ENCODE measurements around the gene ZNF827. TPM values are rescaled to one million over a fixed set of nuclear protein-coding genes. Genes with fewer than 3 reads are reported as not detected.
"Not testable (repeated sequence)": the region's sequence is repeated elsewhere in the genome, so short reads cannot be mapped to it uniquely, and the experiment has no call there.

ZNF827 gene
- total RNA-seq, 1 donor = 16.3 TPM

DNA sequence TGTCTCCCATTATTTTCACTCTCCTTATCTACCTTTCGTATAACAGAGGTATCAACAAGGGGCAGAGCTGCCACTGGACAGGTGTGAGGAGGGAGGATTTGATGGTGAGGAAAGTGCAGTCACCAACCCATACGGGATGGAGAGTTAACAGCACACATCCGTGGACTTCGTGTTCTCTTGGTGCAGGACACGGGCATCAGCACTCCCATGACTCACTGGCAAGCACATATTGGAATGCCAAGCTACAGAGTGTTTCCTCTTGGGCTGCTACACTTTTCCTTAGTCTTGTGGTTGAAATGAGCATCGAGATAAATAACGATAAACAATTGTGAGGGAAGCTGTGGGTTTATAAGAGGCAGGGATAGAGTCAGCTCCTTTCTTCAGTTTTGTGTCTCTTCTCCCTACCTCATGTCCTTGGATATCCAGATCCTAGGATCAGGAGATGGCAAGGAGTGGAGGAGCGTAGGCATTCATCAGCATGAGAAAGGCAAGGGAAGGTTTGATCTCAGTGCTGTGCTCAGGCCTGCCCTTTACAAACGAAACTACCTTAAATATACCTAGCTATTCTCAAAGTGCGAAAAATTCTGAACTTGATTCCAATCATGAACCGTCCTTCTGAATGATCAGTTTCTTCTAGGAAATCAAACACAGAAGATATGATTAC, 96.3 kb downstream of the ZNF827 start:
- no peaks in the 10 kb centered on the region for H4K20me1 ChIP-seq (ENCODE audit: insufficient read depth, low read length)
- no peak for DNase-seq (ENCODE audit: insufficient read length, low spot score, missing footprints)
- no peaks in the 10 kb centered on the region for H3K79me2 ChIP-seq (ENCODE audit: insufficient read depth, low read length)
- peaks cover 32% of the 10 kb centered on the region for H3K4me1 ChIP-seq (ENCODE audit: insufficient read depth, low read length)
- H3K4me2 ChIP-seq (ENCODE audit: insufficient read depth, low read length) = no peak overlapping the region
- H3K27ac ChIP-seq (ENCODE audit: low read depth, low read length) = no peak overlapping the region
- H3K27me3 ChIP-seq (ENCODE audit: insufficient read depth, low read length) = no peaks in the 10 kb centered on the region
- TF ChIP-seq CTCF (IDR thresholded peaks at IDR 0.05; ENCODE audit: extremely low read depth, low read depth, low read length) = no peak
- H3K9me3 ChIP-seq (ENCODE audit: low read depth, low read length) = no peaks in the 10 kb centered on the region
- no peak overlapping the region for H3K4me3 ChIP-seq (ENCODE audit: insufficient read depth, low read length)
- peaks cover 6% of the 10 kb centered on the region for H3K36me3 ChIP-seq (ENCODE audit: insufficient read depth, low read length)
- no peak overlapping the region for H2AFZ ChIP-seq (ENCODE audit: low read length)

GRCh38 chr4:145840801-145841200, 97.8 kb downstream of the ZNF827 start:
- no peaks in the 10 kb centered on the region for H4K20me1 ChIP-seq (ENCODE audit: insufficient read depth, low read length)
- H3K36me3 ChIP-seq (ENCODE audit: insufficient read depth, low read length) = peaks cover 5% of the 10 kb centered on the region
- H3K9me3 ChIP-seq (ENCODE audit: low read depth, low read length) = no peaks in the 10 kb centered on the region
- H3K79me2 ChIP-seq (ENCODE audit: insufficient read depth, low read length) = no peaks in the 10 kb centered on the region
- DNase-seq (ENCODE audit: insufficient read length, low spot score, missing footprints) = no peak
- no peak overlapping the region for H2AFZ ChIP-seq (ENCODE audit: low read length)
- no peaks in the 10 kb centered on the region for H3K27me3 ChIP-seq (ENCODE audit: insufficient read depth, low read length)
- TF ChIP-seq CTCF (IDR thresholded peaks at IDR 0.05; ENCODE audit: extremely low read depth, low read depth, low read length) = no peak
- no peak overlapping the region for H3K27ac ChIP-seq (ENCODE audit: low read depth, low read length)
- H3K4me2 ChIP-seq (ENCODE audit: insufficient read depth, low read length) = no peak overlapping the region
- peaks cover 32% of the 10 kb centered on the region for H3K4me1 ChIP-seq (ENCODE audit: insufficient read depth, low read length)
- no peak overlapping the region for H3K4me3 ChIP-seq (ENCODE audit: insufficient read depth, low read length)

DNA sequence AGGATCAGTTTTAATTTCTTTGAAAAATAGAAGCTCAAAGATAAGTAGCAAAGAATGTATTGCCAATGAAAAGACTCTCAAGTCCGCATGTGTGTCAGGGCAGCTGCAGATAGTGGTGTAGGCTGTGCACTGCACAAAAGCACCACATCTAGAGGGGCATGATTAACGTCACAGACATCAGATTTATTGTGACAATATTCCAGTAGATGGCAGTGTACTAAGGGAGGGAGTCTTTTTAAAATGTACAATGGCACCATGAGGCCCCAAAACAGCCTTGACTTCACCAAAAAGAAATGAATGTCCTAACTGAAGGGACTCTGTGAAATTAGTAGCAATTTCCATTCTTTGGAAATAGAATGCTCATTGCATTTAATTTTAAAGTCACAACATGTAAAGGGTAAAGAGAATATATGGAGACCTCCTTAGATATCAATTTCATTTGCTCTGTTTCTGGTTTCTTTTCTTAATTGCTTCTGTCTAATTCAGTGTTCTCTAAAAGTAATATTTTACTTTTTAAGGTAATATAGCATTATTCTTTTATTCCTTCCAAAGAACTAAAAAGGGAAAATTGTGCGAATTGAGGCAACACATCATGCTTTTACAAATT, 98.4 kb downstream of the ZNF827 start:
- no peaks in the 10 kb centered on the region for H4K20me1 ChIP-seq (ENCODE audit: insufficient read depth, low read length)
- H3K36me3 ChIP-seq (ENCODE audit: insufficient read depth, low read length) = no peaks in the 10 kb centered on the region
- H3K9me3 ChIP-seq (ENCODE audit: low read depth, low read length) = no peaks in the 10 kb centered on the region
- peaks cover 32% of the 10 kb centered on the region for H3K4me1 ChIP-seq (ENCODE audit: insufficient read depth, low read length)
- H3K79me2 ChIP-seq (ENCODE audit: insufficient read depth, low read length) = no peaks in the 10 kb centered on the region
- H3K4me2 ChIP-seq (ENCODE audit: insufficient read depth, low read length) = no peak overlapping the region
- TF ChIP-seq CTCF (IDR thresholded peaks at IDR 0.05; ENCODE audit: extremely low read depth, low read depth, low read length) = peak; percentile 53
- no peak overlapping the region for H2AFZ ChIP-seq (ENCODE audit: low read length)
- DNase-seq (ENCODE audit: insufficient read length, low spot score, missing footprints) = no peak
- no peak overlapping the region for H3K4me3 ChIP-seq (ENCODE audit: insufficient read depth, low read length)
- no peak overlapping the region for H3K27ac ChIP-seq (ENCODE audit: low read depth, low read length)
- no peaks in the 10 kb centered on the region for H3K27me3 ChIP-seq (ENCODE audit: insufficient read depth, low read length)

GRCh38 chr4:145839151-145839550, 99.5 kb downstream of the ZNF827 start:
- H3K36me3 ChIP-seq (ENCODE audit: insufficient read depth, low read length) = no peaks in the 10 kb centered on the region
- peak overlapping the region; percentile 9 for H3K27ac ChIP-seq (ENCODE audit: low read depth, low read length)
- H3K4me3 ChIP-seq (ENCODE audit: insufficient read depth, low read length) = no peak overlapping the region
- peak overlapping the region; percentile 16 for H3K4me2 ChIP-seq (ENCODE audit: insufficient read depth, low read length)
- no peaks in the 10 kb centered on the region for H3K27me3 ChIP-seq (ENCODE audit: insufficient read depth, low read length)
- no peaks in the 10 kb centered on the region for H3K79me2 ChIP-seq (ENCODE audit: insufficient read depth, low read length)
- no peak for TF ChIP-seq CTCF (IDR thresholded peaks at IDR 0.05; ENCODE audit: extremely low read depth, low read depth, low read length)
- H3K4me1 ChIP-seq (ENCODE audit: insufficient read depth, low read length) = peaks cover 32% of the 10 kb centered on the region
- DNase-seq (ENCODE audit: insufficient read length, low spot score, missing footprints) = no peak
- no peaks in the 10 kb centered on the region for H4K20me1 ChIP-seq (ENCODE audit: insufficient read depth, low read length)
- peak overlapping the region; percentile 50 for H2AFZ ChIP-seq (ENCODE audit: low read length)
- no peaks in the 10 kb centered on the region for H3K9me3 ChIP-seq (ENCODE audit: low read depth, low read length)

DNA sequence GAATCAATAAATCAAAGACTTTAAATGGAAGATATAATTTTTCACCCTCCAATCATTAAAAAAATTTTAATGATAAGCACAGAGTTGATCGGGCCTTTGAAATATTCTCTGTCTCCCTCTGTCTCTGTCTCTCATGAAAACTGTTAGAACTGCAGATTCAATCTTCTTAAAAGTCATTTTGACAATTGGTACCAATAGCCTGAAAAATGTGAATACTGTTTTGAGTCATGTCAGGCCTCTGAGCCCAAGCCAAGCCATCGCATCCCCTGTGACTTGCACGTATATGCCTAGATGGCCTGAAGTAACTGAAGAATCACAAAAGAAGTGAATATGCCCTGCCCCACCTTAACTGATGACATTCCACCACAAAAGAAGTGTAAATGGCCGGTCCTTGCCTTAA, 106.2 kb downstream of the ZNF827 start:
- H3K27me3 ChIP-seq (ENCODE audit: insufficient read depth, low read length); H3K4me3 ChIP-seq (ENCODE audit: insufficient read depth, low read length); H3K27ac ChIP-seq (ENCODE audit: low read depth, low read length); H2AFZ ChIP-seq (ENCODE audit: low read length); H3K4me2 ChIP-seq (ENCODE audit: insufficient read depth, low read length); H4K20me1 ChIP-seq (ENCODE audit: insufficient read depth, low read length); H3K79me2 ChIP-seq (ENCODE audit: insufficient read depth, low read length); H3K36me3 ChIP-seq (ENCODE audit: insufficient read depth, low read length); H3K9me3 ChIP-seq (ENCODE audit: low read depth, low read length); H3K4me1 ChIP-seq (ENCODE audit: insufficient read depth, low read length); DNase-seq (ENCODE audit: insufficient read length, low spot score, missing footprints): not testable (repeated sequence)

Data from osteoblast (primary cell).